Hepatocyte (in vitro differentiated cells): ENCODE measurements around the gene BBOX1.

Source experiments
- EZH2 ChIP-seq: fragments of 200-600 bp; sonication (generic); IDR thresholded peaks from 2 replicates; pipeline ENCODE4 v1.6.1; 2016; ENCODE audit warnings: antibody characterized with exemption, mild to moderate bottlenecking, borderline replicate concordance
- EZH2phosphoT487 ChIP-seq: fragments of 200-600 bp; sonication (generic); IDR thresholded peaks from one replicate; pipeline ENCODE4 v1.6.1; 2018; ENCODE audit warnings: antibody characterized with exemption, mild to moderate bottlenecking, low read depth, moderate library complexity; ENCODE audit not compliant: unreplicated experiment, severe bottlenecking
- TF ChIP-seq, protein P1 (sequence below): fragments of 200-600 bp; sonication (generic); IDR thresholded peaks from 2 replicates; pipeline ENCODE4 v1.5.1; 2016; ENCODE audit warnings: antibody characterized with exemption, mild to moderate bottlenecking; ENCODE audit not compliant: poor library complexity

DNA sequence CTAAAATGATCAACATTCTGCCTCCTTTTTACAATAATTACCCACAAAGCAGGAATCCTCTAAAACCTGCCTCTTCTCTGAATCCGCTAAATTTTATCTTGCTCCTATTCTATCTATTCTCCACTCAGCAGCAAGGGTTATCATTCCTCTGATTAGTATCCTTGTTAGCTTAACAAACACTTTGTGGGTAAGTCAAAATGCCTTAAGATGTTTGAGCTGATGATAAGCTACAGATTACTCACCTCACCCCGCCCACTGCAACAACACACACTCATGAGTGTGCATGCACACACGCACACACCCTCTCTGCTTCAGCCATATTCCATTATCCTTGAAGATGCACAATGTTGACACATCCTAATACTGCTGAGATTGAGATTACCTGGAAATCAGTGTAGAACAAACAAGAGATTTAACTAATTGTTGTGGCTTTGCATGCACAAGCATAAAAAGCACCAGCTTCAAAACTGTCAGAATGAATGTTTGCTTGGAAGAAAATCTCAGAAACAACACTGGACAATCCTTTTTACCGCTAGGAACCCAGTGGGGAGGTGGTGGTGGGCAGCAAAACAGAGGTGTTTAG, 130.9 kb downstream of the BBOX1 start:
- TF ChIP-seq, protein P1, sequence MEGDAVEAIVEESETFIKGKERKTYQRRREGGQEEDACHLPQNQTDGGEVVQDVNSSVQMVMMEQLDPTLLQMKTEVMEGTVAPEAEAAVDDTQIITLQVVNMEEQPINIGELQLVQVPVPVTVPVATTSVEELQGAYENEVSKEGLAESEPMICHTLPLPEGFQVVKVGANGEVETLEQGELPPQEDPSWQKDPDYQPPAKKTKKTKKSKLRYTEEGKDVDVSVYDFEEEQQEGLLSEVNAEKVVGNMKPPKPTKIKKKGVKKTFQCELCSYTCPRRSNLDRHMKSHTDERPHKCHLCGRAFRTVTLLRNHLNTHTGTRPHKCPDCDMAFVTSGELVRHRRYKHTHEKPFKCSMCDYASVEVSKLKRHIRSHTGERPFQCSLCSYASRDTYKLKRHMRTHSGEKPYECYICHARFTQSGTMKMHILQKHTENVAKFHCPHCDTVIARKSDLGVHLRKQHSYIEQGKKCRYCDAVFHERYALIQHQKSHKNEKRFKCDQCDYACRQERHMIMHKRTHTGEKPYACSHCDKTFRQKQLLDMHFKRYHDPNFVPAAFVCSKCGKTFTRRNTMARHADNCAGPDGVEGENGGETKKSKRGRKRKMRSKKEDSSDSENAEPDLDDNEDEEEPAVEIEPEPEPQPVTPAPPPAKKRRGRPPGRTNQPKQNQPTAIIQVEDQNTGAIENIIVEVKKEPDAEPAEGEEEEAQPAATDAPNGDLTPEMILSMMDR: no peak
- TF ChIP-seq EZH2 (no peak), EZH2phosphoT487 (no peak)
